Measurements from ENCODE around the gene ZG16B.
A peak's percentile ranks its signal among the peaks of the same experiment; 100 is the strongest.

Gene ZG16B

GRCh38 chr16:2867987-2868789, 38.1 kb downstream of the ZG16B start:
- peak; percentile 94 to 96 for DNase-seq (ENCODE audit: low read depth in 2 of 2)

DNA sequence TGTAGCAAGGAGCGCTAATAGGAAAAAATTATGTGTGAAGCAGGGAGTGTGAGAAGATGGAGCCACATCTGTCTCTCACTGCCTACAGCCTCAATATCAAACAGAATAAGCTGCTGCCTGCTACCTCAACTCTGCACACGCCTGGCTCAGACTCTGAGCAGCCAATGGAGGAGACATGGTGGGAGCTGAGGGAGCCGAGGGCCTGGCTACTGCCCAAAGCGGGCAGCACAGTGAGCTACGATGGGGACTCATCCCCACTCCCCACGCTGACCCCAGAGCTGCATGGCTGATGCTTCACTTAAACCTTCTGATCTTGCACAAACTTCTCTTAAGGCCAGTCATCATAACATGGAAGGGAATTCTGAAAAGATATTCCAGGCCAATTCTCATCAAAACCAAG, 41.8 kb downstream of the ZG16B start:
- no peak for DNase-seq (ENCODE audit: low read depth in 2 of 2)

DNA sequence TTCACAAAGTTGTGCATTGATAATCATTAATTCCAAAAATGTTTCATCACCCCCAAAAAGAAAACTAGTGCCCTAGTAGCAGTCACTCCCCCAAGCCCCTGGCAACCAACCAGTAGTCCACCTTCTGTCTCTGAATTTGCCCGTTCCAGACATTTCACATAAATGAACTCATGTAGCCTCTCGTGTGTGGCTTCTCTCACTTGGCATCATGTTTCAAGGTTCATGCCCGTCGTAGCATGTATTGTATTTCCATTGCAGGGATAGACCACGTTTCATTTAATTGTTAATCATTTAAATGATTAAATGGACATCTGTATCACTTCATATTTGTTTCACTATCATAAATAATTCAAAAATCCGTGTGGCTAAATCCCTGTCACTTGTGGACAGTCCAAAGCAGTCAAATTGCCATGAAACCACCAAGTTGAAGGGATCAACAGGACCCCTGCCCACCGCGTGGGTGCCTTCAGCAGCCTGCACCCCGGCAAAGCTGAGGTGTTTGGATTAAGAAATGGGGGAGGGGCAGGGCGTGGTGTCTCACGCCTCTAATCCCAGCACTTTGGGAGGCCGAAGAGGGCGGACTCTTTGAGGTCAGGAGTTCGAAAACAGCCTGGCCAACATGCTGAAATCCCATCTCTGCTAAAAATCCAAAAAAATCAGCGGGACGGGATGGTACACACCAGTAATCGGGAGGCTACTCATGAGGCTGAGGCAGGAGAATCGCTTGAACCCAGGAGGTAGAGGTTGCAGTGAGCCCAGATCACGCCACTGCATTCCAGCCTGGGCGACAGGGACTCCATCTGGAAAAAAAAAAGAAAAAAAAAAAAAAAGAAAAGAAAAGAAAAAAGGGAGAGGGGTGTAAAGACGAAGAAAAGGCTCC, 44.2 kb downstream of the ZG16B start:
- no peak for DNase-seq (ENCODE audit: low read depth in 2 of 2)

DNA sequence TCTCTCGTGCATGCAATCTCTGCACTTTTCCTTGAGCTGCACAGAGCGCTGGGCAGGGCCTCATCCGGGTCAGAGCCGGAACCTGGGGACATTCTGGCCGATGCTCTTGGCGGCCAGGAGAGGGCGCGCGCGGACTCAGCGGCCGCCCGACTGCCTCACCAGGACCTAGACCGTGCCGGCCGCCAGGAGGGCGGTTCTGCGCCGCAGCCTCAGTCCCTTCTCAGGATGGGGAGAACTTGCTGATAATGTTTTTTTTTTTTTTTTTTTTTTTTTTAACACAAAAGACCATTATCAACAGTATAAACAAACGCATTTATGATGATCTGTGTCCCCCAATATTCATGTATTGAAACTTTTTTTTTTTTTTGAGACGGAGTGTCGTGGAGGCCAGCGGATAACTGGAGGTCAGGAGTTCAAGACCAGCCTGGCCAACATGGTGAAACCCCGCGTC, 44.8 kb downstream of the ZG16B start:
- DNase-seq (ENCODE audit: low read depth in 2 of 2) = peak; percentile 59 to 68

- no peak for DNase-seq (ENCODE audit: low read depth in 2 of 2)
Observed at GRCh38 chr16:2879854-2880508, 49.9 kb downstream of the ZG16B start.
